MCF 10A (cell line): ENCODE data around the gene DAPK2. TPM values are rescaled to one million over a fixed set of nuclear protein-coding genes. Genes with fewer than 3 reads are reported as not detected.

ENCODE experiments used
- BruUV-seq: library from RNA; stranded (reverse); fragments of 400-500 nt; replicated peaks from 2 replicates; lab custom pipeline; 2021; lab: Mats Ljungman, UMichigan
- CTCF ChIA-PET: fragments of 300-600 bp; sonication (Branson Sonifier 250); formaldehyde crosslinking; extraction: SDS; loops from one replicate; lab custom pipeline; 2021; ENCODE audit warnings: antibody characterized with exemption, inconsistent platforms; lab: Yijun Ruan, JAX
- POLR2A ChIA-PET: fragments of 300-600, 350-650 bp; sonication (Branson Sonifier 250); formaldehyde crosslinking; extraction: SDS; loops from one replicate; lab custom pipeline; 2020; ENCODE audit warnings: antibody characterized with exemption, inconsistent platforms; lab: Yijun Ruan, JAX
- DNase-seq: peaks from one replicate; pipeline ENCODE4 v3.0.0-alpha.2; 2018; ENCODE audit not compliant: unreplicated experiment
- H3K27ac Mint-ChIP-seq: one replicate; pipeline ENCODE4 v1.8.0; 2022; ENCODE audit warnings: mild to moderate bottlenecking, low read depth, mixed read lengths; ENCODE audit not compliant: unreplicated experiment
- H3K27me3 Mint-ChIP-seq: one replicate; pipeline ENCODE4 v1.8.0; 2022; ENCODE audit warnings: mixed read lengths; ENCODE audit not compliant: insufficient read depth, unreplicated experiment
- H3K36me3 Mint-ChIP-seq: one replicate; pipeline ENCODE4 v1.8.0; 2022; ENCODE audit warnings: mild to moderate bottlenecking, moderate library complexity, mixed read lengths; ENCODE audit not compliant: insufficient read depth, unreplicated experiment
- H3K4me1 Mint-ChIP-seq: one replicate; pipeline ENCODE4 v1.8.0; 2022; ENCODE audit warnings: mixed read lengths; ENCODE audit not compliant: insufficient read depth, unreplicated experiment
- H3K4me3 Mint-ChIP-seq: one replicate; pipeline ENCODE4 v1.8.0; 2022; ENCODE audit warnings: mild to moderate bottlenecking, moderate library complexity, mixed read lengths; ENCODE audit not compliant: unreplicated experiment
- H3K9me3 Mint-ChIP-seq: one replicate; pipeline ENCODE4 v1.8.0; 2022; ENCODE audit warnings: mixed read lengths; ENCODE audit not compliant: unreplicated experiment
- CTCF ChIP-seq: fragments of 200-600 bp; IDR thresholded peaks from one replicate; pipeline ENCODE4 v1.8.0; 2022; ENCODE audit warnings: antibody characterized with exemption, mild to moderate bottlenecking; ENCODE audit not compliant: unreplicated experiment
- intact Hi-C: fragments of 100-400 bp; cut with micrococcal nuclease; formaldehyde crosslinking; loops from 2 replicates; pipeline ENCODE4 v1.14.1; 2022
- total RNA-seq: library from RNA; stranded (reverse); gene quantifications from 2 replicates; pipeline ENCODE4 v1.2.3, GENCODE V29; 2022

Gene DAPK2
- total RNA-seq, 1 experiment from 2014 or later = 4.6 TPM

GRCh38 chr15:63986751-63987341 is 59.4 kb downstream of the DAPK2 start:
- H3K4me3 Mint-ChIP-seq = no peak overlapping the region
- no peak for TF ChIP-seq CTCF
- H3K9me3 Mint-ChIP-seq = no peaks in the 10 kb centered on the region
- ChIA-PET POLR2A (interaction anchor here (0.7 to 1.6 kb wide), 2 partner anchors 14 to 54 kb away, joined by 3 read pairs; no protein-coding TSS in a partner anchor), CTCF (interaction anchor here (0.6 to 0.7 kb wide), 2 partner anchors 12 to 625 kb away, joined by 3 read pairs; no protein-coding TSS in a partner anchor)
- H3K4me1 Mint-ChIP-seq = no peaks in the 10 kb centered on the region
- no TSS peak for BruUV-seq
- no peaks in the 10 kb centered on the region for H3K27me3 Mint-ChIP-seq
- intact Hi-C loops = no loop called here
- no peaks in the 10 kb centered on the region for H3K36me3 Mint-ChIP-seq
- no peak for DNase-seq
- H3K27ac Mint-ChIP-seq = no peak overlapping the region

- no peaks in the 10 kb centered on the region for H3K4me1 Mint-ChIP-seq
- no peak overlapping the region for H3K27ac Mint-ChIP-seq
- no TSS peak for BruUV-seq
- H3K36me3 Mint-ChIP-seq = no peaks in the 10 kb centered on the region
- ChIA-PET CTCF (interaction anchor here (0.6 to 0.7 kb wide), 2 partner anchors 12 to 626 kb away, joined by 3 read pairs; no protein-coding TSS in a partner anchor), POLR2A (interaction anchor here (0.6 kb wide), 1 partner anchor 130 kb away, joined by 3 read pairs; no protein-coding TSS in a partner anchor)
- no peaks in the 10 kb centered on the region for H3K9me3 Mint-ChIP-seq
- intact Hi-C loops = no loop called here
- DNase-seq = no peak
- no peak overlapping the region for H3K4me3 Mint-ChIP-seq
- H3K27me3 Mint-ChIP-seq = no peaks in the 10 kb centered on the region
- TF ChIP-seq CTCF = no peak
Observed at GRCh38 chr15:63986185-63986680, 60.1 kb downstream of the DAPK2 start.

- no peak for TF ChIP-seq CTCF
- Mint-ChIP-seq H3K36me3 (no peaks in the 10 kb centered on the region), H3K27ac (no peak overlapping the region), H3K9me3 (no peaks in the 10 kb centered on the region), H3K27me3 (no peaks in the 10 kb centered on the region), H3K4me3 (no peak overlapping the region), H3K4me1 (no peaks in the 10 kb centered on the region)
- no peak for DNase-seq
- intact Hi-C loops = no loop called here
- ChIA-PET CTCF (interaction anchor here (0.7 to 1.3 kb wide), 2 partner anchors 40 to 82 kb away, joined by 3 to 9 read pairs; no protein-coding TSS in a partner anchor), POLR2A (interaction anchor here (0.6 to 0.8 kb wide), 2 partner anchors 14 to 130 kb away, joined by 3 read pairs; no protein-coding TSS in a partner anchor)
- no TSS peak for BruUV-seq
Observed at GRCh38 chr15:63985221-63986184, 60.8 kb downstream of the DAPK2 start.

- ChIA-PET CTCF (interaction anchor here (0.7 to 1.3 kb wide), 2 partner anchors 38 to 84 kb away, joined by 3 to 9 read pairs; no protein-coding TSS in a partner anchor), POLR2A (no interaction called here)
- no peak overlapping the region for H3K27ac Mint-ChIP-seq
- intact Hi-C loops = no loop called here
- no TSS peak for BruUV-seq
- H3K9me3 Mint-ChIP-seq = no peaks in the 10 kb centered on the region
- DNase-seq = no peak
- no peaks in the 10 kb centered on the region for H3K36me3 Mint-ChIP-seq
- no peak for TF ChIP-seq CTCF
- H3K4me1 Mint-ChIP-seq = no peaks in the 10 kb centered on the region
- no peak overlapping the region for H3K4me3 Mint-ChIP-seq
- no peaks in the 10 kb centered on the region for H3K27me3 Mint-ChIP-seq
Observed at GRCh38 chr15:63984331-63984730, 62.0 kb downstream of the DAPK2 start.
